Activated CD4-positive, CD25-positive, alpha-beta regulatory T cell (primary cell): ENCODE results near the gene LDHA.
A peak's percentile ranks its signal among the peaks of the same experiment; 100 is the strongest.
"Not testable (repeated sequence)": the region's sequence is repeated elsewhere in the genome, so short reads cannot be mapped to it uniquely, and the experiment has no call there.

Experiments used
- DNase-seq, 4 experiments: peaks; one replicate each; lab custom pipeline; 2025; lab: John Stamatoyannopoulos, UW

LDHA gene

GRCh38 chr11:18394928-18395734, 768 bp downstream of the LDHA start:
- DNase-seq = peak in 1 of 4 experiments; percentile 21

- peak; percentile 84 to 91 (median 88) for DNase-seq
Observed at GRCh38 chr11:18395735-18396504, 1.6 kb downstream of the LDHA start.

GRCh38 chr11:18397921-18398320, 3.6 kb downstream of the LDHA start:
- no peak for DNase-seq

GRCh38 chr11:18401077-18401476, 6.7 kb downstream of the LDHA start:
- DNase-seq = not testable (repeated sequence)

GRCh38 chr11:18404062-18404461, 9.7 kb downstream of the LDHA start:
- no peak for DNase-seq

- not testable (repeated sequence) for DNase-seq
Observed at GRCh38 chr11:18407400-18407799, 13.0 kb downstream of the LDHA start.

GRCh38 chr11:18408558-18409291, 14.4 kb downstream of the LDHA start:
- DNase-seq = no peak

- DNase-seq = no peak
Observed at GRCh38 chr11:18416459-18416858, 22.1 kb downstream of the LDHA start.

- DNase-seq = no peak
Observed at GRCh38 chr11:18419040-18419439, 24.7 kb downstream of the LDHA start.

- DNase-seq = no peak
Observed at GRCh38 chr11:18420067-18420466, 25.7 kb downstream of the LDHA start.

GRCh38 chr11:18427240-18427639, 32.9 kb downstream of the LDHA start:
- no peak for DNase-seq

- no peak for DNase-seq
Observed at GRCh38 chr11:18429332-18429731, 35.0 kb downstream of the LDHA start.

GRCh38 chr11:18438691-18439090, 44.3 kb downstream of the LDHA start:
- DNase-seq = no peak

GRCh38 chr11:18449251-18449650, 54.9 kb downstream of the LDHA start:
- no peak for DNase-seq

- DNase-seq = no peak
Observed at GRCh38 chr11:18452927-18453326, 58.6 kb downstream of the LDHA start.

GRCh38 chr11:18455686-18456372, 61.5 kb downstream of the LDHA start, which contains the start of gene LDHAL6A:
LDHAL6A (plus strand) TSS chr11:18455856; CDS start chr11:18456681, 825 bp downstream.
- no peak for DNase-seq

GRCh38 chr11:18457450-18457849, 63.1 kb downstream of the LDHA start:
- DNase-seq = no peak
